GM20431 (cell line): ENCODE measurements around the gene BRIP1.
"Not testable (repeated sequence)": the region's sequence is repeated elsewhere in the genome, so short reads cannot be mapped to it uniquely, and the experiment has no call there.

Experiments used
- in situ Hi-C: fragments of 300-500 bp; cut with MseI, MboI; formaldehyde crosslinking; loops from one replicate; pipeline ENCODE4 v1.15.0; 2020; ENCODE audit warnings: low sequenced_read_pairs; ENCODE audit not compliant: unreplicated experiment

The BRIP1 gene

GRCh38 chr17:61680921-61681320 is 182.4 kb downstream of the BRIP1 start:
- in situ Hi-C loops: no loop called here

- in situ Hi-C loops: no loop called here
These were observed 185.0 kb downstream of the BRIP1 start for GRCh38 chr17:61678339-61678738.

GRCh38 chr17:61677150-61677811 is 186.0 kb downstream of the BRIP1 start:
- in situ Hi-C loops: not testable (repeated sequence)

GRCh38 chr17:61676522-61676921 is 186.8 kb downstream of the BRIP1 start:
- in situ Hi-C loops: not testable (repeated sequence)

- in situ Hi-C loops: not testable (repeated sequence)
These were observed 188.7 kb downstream of the BRIP1 start for GRCh38 chr17:61674609-61675008.

- in situ Hi-C loops: not testable (repeated sequence)
These were observed 190.1 kb downstream of the BRIP1 start for GRCh38 chr17:61673019-61673897.

- in situ Hi-C loops: no loop called here
These were observed 191.2 kb downstream of the BRIP1 start for GRCh38 chr17:61672140-61672539.

GRCh38 chr17:61670691-61671090 is 192.6 kb downstream of the BRIP1 start:
- in situ Hi-C loops: no loop called here

GRCh38 chr17:61669522-61669921 is 193.8 kb downstream of the BRIP1 start:
- in situ Hi-C loops: no loop called here

GRCh38 chr17:61668486-61668885 is 194.8 kb downstream of the BRIP1 start:
- in situ Hi-C loops: no loop called here

- in situ Hi-C loops: not testable (repeated sequence)
These were observed 196.8 kb downstream of the BRIP1 start for GRCh38 chr17:61666406-61667088.

GRCh38 chr17:61663310-61663709 is 200.0 kb downstream of the BRIP1 start:
- in situ Hi-C loops: no loop called here

- in situ Hi-C loops: no loop called here
These were observed 200.6 kb downstream of the BRIP1 start for GRCh38 chr17:61662741-61663140.

- in situ Hi-C loops: no loop called here
These were observed 201.1 kb downstream of the BRIP1 start for GRCh38 chr17:61662186-61662585.

- in situ Hi-C loops: no loop called here
These were observed 202.4 kb downstream of the BRIP1 start for GRCh38 chr17:61660746-61661485.

- in situ Hi-C loops: no loop called here
These were observed 203.9 kb downstream of the BRIP1 start for GRCh38 chr17:61659437-61659836.

- in situ Hi-C loops: no loop called here
These were observed 205.1 kb downstream of the BRIP1 start for GRCh38 chr17:61658183-61658582.

GRCh38 chr17:61657338-61657737 is 206.0 kb downstream of the BRIP1 start:
- in situ Hi-C loops: no loop called here

GRCh38 chr17:61656721-61657217 is 206.6 kb downstream of the BRIP1 start:
- in situ Hi-C loops: no loop called here

GRCh38 chr17:61650749-61651148 is 212.6 kb downstream of the BRIP1 start:
- in situ Hi-C loops: no loop called here
